ENCODE measurements around the gene HILPDA. TPM values are rescaled to one million over a fixed set of nuclear protein-coding genes. Genes with fewer than 3 reads are reported as not detected.
"Not testable (repeated sequence)": the region's sequence is repeated elsewhere in the genome, so short reads cannot be mapped to it uniquely, and the experiment has no call there.

Gene HILPDA
- total and polyA plus RNA-seq, 9 of the 15 experiments (the other 6 are each of a cell fraction or from before 2014, with no cell fraction given) = 8.3 to 71.8 (median 23.5) TPM

DNA sequence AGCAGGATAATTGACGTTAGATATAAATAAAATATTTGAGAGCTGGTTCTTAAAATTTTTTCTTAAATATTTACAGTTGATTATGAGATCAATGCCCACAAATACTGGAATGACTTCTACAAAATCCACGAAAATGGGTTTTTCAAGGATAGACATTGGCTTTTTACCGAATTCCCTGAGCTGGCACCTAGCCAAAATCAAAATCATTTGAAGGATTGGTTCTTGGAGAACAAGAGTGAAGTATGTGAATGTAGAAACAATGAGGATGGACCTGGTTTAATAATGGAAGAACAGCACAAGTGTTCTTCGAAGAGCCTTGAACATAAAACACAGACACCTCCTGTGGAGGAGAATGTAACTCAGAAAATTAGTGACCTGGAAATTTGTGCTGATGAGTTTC is 23.4 kb downstream of the HILPDA start:
- BruUV-seq (replicated peaks); FAIRE-seq; H3K9me3 ChIP-seq (replicated peaks; ENCODE audit: control insufficient read depth, insufficient read depth, low read depth, low read length); CTCF ChIA-PET (ENCODE audit: low intra/inter-chr PET ratio); H3K9ac ChIP-seq (ENCODE audit: insufficient read depth in 1 of 2, low read depth in 2 of 2, low read length in 2 of 2); H4K20me1 ChIP-seq (replicated peaks; ENCODE audit: control insufficient read depth, insufficient read depth, low read length); POLR2A ChIA-PET; H3K27me3 ChIP-seq (ENCODE audit: control insufficient read depth in 2 of 2, insufficient read depth in 2 of 2, low read length in 2 of 2); H3K27ac ChIP-seq (ENCODE audit: extremely low read depth, low read depth, low read length); H3K4me3 ChIP-seq; H3K9me1 ChIP-seq (ENCODE audit: control insufficient read depth, insufficient read depth, low read length); DNase-seq (ENCODE audit: extremely low read depth in 1 of 4, low spot score in 3 of 4); H3K4me2 ChIP-seq (ENCODE audit: insufficient read depth, low read length); H2AFZ ChIP-seq (ENCODE audit: low read depth, low read length); ATAC-seq; H3K4me1 ChIP-seq (replicated peaks in 1 of 2; ENCODE audit: control insufficient read depth in 2 of 2, insufficient read depth in 2 of 2, low read length in 2 of 2): not testable (repeated sequence)
- TF ChIP-seq NFIC (IDR thresholded peaks at IDR 0.05) = peak; percentile 98
- TF ChIP-seq NFIX (CRISPR knock-in tag; IDR thresholded peaks at IDR 0.05; ENCODE audit: low read depth) = peak; percentile 94
- 94% methylated on average over 2 of the region's 4 CpGs for WGBS (ENCODE audit: insufficient coverage, low coverage, missing lambda C conversion rate)
- in situ Hi-C loops (cut with MboI) = loop anchor here (5.0 to 10.0 kb wide), 2 partner anchors 196 to 398 kb away; partner anchors contain the start of gene GARIN1A
- H3K36me3 ChIP-seq (ENCODE audit: control insufficient read depth, insufficient read depth, low read length) = peaks cover 61% of the 10 kb centered on the region
- intact Hi-C loops (cut with micrococcal nuclease) = loop anchor here (5.0 to 10.0 kb wide), 5 partner anchors 52 to 403 kb away; partner anchors contain the start of gene ATP6V1F
- H3K79me2 ChIP-seq (ENCODE audit: control insufficient read depth, insufficient read depth, low read length) = peaks cover 35% of the 10 kb centered on the region

DNA sequence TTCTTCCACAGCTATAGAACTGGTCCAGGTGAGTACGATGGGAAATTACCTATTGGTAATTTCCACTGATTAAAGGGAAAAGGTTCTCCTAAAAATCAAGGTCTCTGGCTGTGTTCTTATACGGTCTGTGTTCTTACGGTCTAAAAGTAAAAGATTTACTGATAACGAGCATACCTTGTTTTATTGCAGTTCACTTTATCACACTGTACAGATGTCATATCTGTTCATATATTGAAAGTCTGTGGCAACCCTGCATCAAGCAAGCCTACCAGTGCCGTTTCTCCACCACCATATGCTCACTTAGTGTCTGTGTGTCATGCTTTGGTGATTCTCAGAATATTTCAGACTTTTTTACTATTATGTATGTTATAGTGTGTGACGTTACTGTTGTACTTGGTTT is 32.5 kb downstream of the HILPDA start:
- H3K27me3 ChIP-seq (ENCODE audit: control insufficient read depth in 2 of 2, insufficient read depth in 2 of 2, low read length in 2 of 2); BruUV-seq (replicated peaks); H3K27ac ChIP-seq (ENCODE audit: extremely low read depth, low read depth, low read length); in situ Hi-C loops (cut with MboI); DNase-seq (ENCODE audit: extremely low read depth in 1 of 4, low spot score in 3 of 4); H3K79me2 ChIP-seq (ENCODE audit: control insufficient read depth, insufficient read depth, low read length); H3K4me1 ChIP-seq (replicated peaks in 1 of 2; ENCODE audit: control insufficient read depth in 2 of 2, insufficient read depth in 2 of 2, low read length in 2 of 2); H3K4me3 ChIP-seq; FAIRE-seq; POLR2A ChIA-PET; H3K9ac ChIP-seq (ENCODE audit: insufficient read depth in 1 of 2, low read depth in 2 of 2, low read length in 2 of 2); H3K9me1 ChIP-seq (ENCODE audit: control insufficient read depth, insufficient read depth, low read length); H3K4me2 ChIP-seq (ENCODE audit: insufficient read depth, low read length); H4K20me1 ChIP-seq (replicated peaks; ENCODE audit: control insufficient read depth, insufficient read depth, low read length); ATAC-seq; H3K9me3 ChIP-seq (replicated peaks; ENCODE audit: control insufficient read depth, insufficient read depth, low read depth, low read length); H2AFZ ChIP-seq (ENCODE audit: low read depth, low read length); intact Hi-C loops (cut with micrococcal nuclease); CTCF ChIA-PET (ENCODE audit: low intra/inter-chr PET ratio): not testable (repeated sequence)
- H3K36me3 ChIP-seq (ENCODE audit: control insufficient read depth, insufficient read depth, low read length) = peaks cover 63% of the 10 kb centered on the region
- WGBS (ENCODE audit: insufficient coverage, low coverage, missing lambda C conversion rate) = 84% methylated on average over 6 of the region's 6 CpGs

Data from K562 (cell line).